OCI-LY7 (cell line): Measurements from ENCODE around the gene FAM187B. TPM values are rescaled to one million over a fixed set of nuclear protein-coding genes. Genes with fewer than 3 reads are reported as not detected.

Source experiments
- BruUV-seq: library from RNA; stranded (reverse); fragments of 400-500 nt; replicated peaks from 2 replicates; lab custom pipeline; 2021; lab: Mats Ljungman, UMichigan
- CTCF ChIA-PET: fragments of 300-600 bp; sonication (Branson Sonifier 250); formaldehyde crosslinking; loops from one replicate; lab custom pipeline; 2022; ENCODE audit warnings: antibody characterized with exemption; ENCODE audit not compliant: unreplicated experiment; lab: Charles Lee
- POLR2A ChIA-PET: fragments of 300-600 bp; sonication (Branson Sonifier 250); formaldehyde crosslinking; loops from one replicate; lab custom pipeline; 2022; ENCODE audit warnings: antibody characterized with exemption; lab: Charles Lee
- DNase-seq: peaks from one replicate; pipeline ENCODE4 v3.0.0-alpha.2; 2015; ENCODE audit warnings: low spot score
- H2AFZ ChIP-seq: fragments of 200-600 bp; sonication (generic), shearing (Covaris generic); 2 replicates; pipeline ENCODE4 v1.6.1; 2014; ENCODE audit warnings: mild to moderate bottlenecking, antibody characterized with exemption, low read length, moderate library complexity
- H3K27ac ChIP-seq: fragments of 200-600 bp; sonication (generic); 2 replicates; pipeline ENCODE4 v1.5.1; 2014; ENCODE audit warnings: mixed run types, low read depth, mild to moderate bottlenecking, moderate library complexity, low read length, inconsistent platforms; ENCODE audit not compliant: poor library complexity, severe bottlenecking
- H3K36me3 ChIP-seq: fragments of 200-600 bp; sonication (generic); 2 replicates; pipeline ENCODE4 v1.6.1; 2014; ENCODE audit warnings: mild to moderate bottlenecking, antibody characterized with exemption, low read length, moderate library complexity, mixed read lengths; ENCODE audit not compliant: insufficient read depth
- H3K4me1 ChIP-seq: fragments of 200-600 bp; sonication (generic); 2 replicates; pipeline ENCODE4 v1.5.1; 2014; ENCODE audit warnings: mild to moderate bottlenecking, low read length; ENCODE audit not compliant: insufficient read depth, poor library complexity, severe bottlenecking
- H3K4me2 ChIP-seq: fragments of 200-600 bp; sonication (generic); 2 replicates; pipeline ENCODE4 v1.6.1; 2014; ENCODE audit warnings: mild to moderate bottlenecking, low read length
- H3K4me3 ChIP-seq: fragments of 200-600 bp; sonication (generic); 2 replicates; pipeline ENCODE4 v1.5.1; 2014; ENCODE audit warnings: mild to moderate bottlenecking, low read depth, low read length; ENCODE audit not compliant: poor library complexity, severe bottlenecking
- H3K79me2 ChIP-seq: fragments of 200-600 bp; sonication (generic); 2 replicates; pipeline ENCODE4 v1.6.1; 2016; ENCODE audit warnings: low read depth, mild to moderate bottlenecking, low read length, moderate library complexity, mixed read lengths; ENCODE audit not compliant: insufficient read depth
- H3K9me2 ChIP-seq: fragments of 200-600 bp; sonication (generic); 2 replicates; pipeline ENCODE4 v1.6.1; 2016; ENCODE audit warnings: mild to moderate bottlenecking, low read length, mixed read lengths; ENCODE audit not compliant: insufficient read depth
- H3K9me3 ChIP-seq: fragments of 200-600 bp; sonication (generic); 2 replicates; pipeline ENCODE4 v1.6.1; 2014; ENCODE audit warnings: mild to moderate bottlenecking, mixed run types, low read length, mixed read lengths
- H4K20me1 ChIP-seq: fragments of 200-600 bp; sonication (generic); 2 replicates; pipeline ENCODE4 v1.6.1; 2014; ENCODE audit warnings: mild to moderate bottlenecking, antibody characterized with exemption, low read length, moderate library complexity, mixed read lengths; ENCODE audit not compliant: insufficient read depth
- EZH2phosphoT487 ChIP-seq: fragments of 200-600 bp; sonication (generic); IDR thresholded peaks from 2 replicates; pipeline ENCODE4 v1.6.1; 2018; ENCODE audit warnings: low read depth, borderline replicate concordance, mild to moderate bottlenecking, mixed run types, antibody characterized with exemption, low read length, moderate library complexity, mixed read lengths
- intact Hi-C: fragments of 100-400 bp; cut with micrococcal nuclease; formaldehyde crosslinking; loops from one replicate; pipeline ENCODE4 v1.10.0; 2022; ENCODE audit not compliant: unreplicated experiment
- total RNA-seq, 2 experiments: library from RNA; depleted of rRNA in 1 of 2; stranded (reverse); fragments of >200 nt in 1 of 2; shearing (Covaris generic) in 1 of 2; gene quantifications; 2 replicates each; pipeline ENCODE4 v1.2.3, GENCODE V29; 2014 to 2022
- TF ChIP-seq, protein P1 (sequence below): fragments of 200-600 bp; sonication (generic); conservative IDR thresholded peaks from 2 replicates; pipeline ENCODE4 v1.5.1; 2014; ENCODE audit warnings: mild to moderate bottlenecking, antibody characterized with exemption, low read length, moderate library complexity, mixed read lengths

Gene FAM187B
- total RNA-seq, 2 experiments from 2014 or later: not detected

DNA sequence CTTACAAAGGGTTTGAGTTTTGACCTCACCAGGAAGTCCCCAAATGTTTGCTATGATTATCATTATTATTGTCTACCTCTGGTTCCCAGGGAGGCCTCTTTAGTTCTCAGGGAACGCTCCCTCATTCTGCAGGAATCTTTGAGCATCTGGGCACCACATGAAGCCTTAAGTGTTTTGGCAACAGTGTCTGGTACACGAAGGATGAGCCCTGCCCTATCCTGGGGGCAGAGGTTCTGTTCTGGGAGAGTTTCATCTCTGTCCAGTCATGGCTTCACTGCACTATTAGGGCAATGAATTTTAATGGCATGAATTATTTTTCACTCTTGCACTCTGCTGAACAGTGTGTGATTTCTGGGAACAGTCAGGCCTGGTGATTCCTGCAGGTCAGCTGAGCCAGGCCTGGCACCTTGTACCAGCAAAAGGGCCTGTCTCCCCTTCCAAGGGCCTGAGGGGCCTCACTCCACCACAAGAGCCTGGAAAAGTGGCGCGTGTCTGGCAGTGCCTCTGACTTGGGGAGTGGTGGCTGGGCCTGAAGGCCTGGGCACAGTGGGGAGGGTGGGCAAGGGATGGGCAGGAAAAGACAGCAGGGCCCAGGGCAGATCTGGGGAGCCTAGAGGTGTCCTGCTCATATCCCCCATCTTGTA lies 4.6 kb downstream of the FAM187B start:
- no peak overlapping the region for H3K4me2 ChIP-seq
- BruUV-seq: no TSS peak
- no peak overlapping the region for H3K27ac ChIP-seq
- H3K36me3 ChIP-seq: no peaks in the 10 kb centered on the region
- no peaks in the 10 kb centered on the region for H3K9me2 ChIP-seq
- H3K4me1 ChIP-seq: peaks cover 23% of the 10 kb centered on the region
- TF ChIP-seq EZH2phosphoT487: no peak
- TF ChIP-seq, protein P1, sequence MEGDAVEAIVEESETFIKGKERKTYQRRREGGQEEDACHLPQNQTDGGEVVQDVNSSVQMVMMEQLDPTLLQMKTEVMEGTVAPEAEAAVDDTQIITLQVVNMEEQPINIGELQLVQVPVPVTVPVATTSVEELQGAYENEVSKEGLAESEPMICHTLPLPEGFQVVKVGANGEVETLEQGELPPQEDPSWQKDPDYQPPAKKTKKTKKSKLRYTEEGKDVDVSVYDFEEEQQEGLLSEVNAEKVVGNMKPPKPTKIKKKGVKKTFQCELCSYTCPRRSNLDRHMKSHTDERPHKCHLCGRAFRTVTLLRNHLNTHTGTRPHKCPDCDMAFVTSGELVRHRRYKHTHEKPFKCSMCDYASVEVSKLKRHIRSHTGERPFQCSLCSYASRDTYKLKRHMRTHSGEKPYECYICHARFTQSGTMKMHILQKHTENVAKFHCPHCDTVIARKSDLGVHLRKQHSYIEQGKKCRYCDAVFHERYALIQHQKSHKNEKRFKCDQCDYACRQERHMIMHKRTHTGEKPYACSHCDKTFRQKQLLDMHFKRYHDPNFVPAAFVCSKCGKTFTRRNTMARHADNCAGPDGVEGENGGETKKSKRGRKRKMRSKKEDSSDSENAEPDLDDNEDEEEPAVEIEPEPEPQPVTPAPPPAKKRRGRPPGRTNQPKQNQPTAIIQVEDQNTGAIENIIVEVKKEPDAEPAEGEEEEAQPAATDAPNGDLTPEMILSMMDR: no peak
- no peak overlapping the region for H2AFZ ChIP-seq
- H3K4me3 ChIP-seq: no peak overlapping the region
- H3K9me3 ChIP-seq: peaks cover 14% of the 10 kb centered on the region; the same call in 1 of the 2 replicates
- DNase-seq: no peak
- CTCF ChIA-PET: no interaction called here
- H3K79me2 ChIP-seq: no peaks in the 10 kb centered on the region
- POLR2A ChIA-PET: no interaction called here
- H4K20me1 ChIP-seq: no peaks in the 10 kb centered on the region
- intact Hi-C loops: no loop called here

DNA sequence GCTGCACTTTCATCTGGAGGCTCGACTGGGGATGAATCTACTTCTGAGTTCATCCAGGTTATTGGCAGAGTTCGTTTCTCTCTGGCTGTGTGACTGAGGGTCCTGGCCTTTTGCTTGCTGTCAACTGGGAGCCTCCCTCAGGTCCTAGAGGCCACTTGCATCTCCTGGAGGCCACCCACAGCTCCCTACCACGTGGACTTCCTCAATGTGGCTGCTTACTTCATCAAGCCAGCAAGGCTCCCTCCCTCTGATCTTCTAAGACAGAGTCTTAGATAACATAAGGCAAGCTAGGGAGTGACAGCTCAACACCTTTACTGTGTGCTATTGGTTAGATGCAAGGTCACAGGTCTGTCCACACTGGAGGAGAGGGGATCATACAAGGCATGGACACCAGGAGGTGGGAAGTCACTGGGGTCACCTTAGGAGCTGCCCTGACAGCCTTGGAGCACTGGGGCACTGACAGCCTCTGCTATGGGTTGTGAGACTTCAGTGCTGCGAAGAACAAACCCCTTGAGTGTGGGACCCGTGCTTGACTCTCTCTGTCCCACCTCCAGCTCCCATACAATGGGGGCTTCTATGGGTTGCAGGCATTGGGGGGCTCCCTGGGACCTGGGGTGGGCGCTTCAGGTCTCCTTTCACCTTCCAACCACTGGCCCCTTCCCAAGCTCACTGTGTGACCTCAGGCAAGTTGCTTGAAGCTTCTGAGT lies 5.3 kb downstream of the FAM187B start:
- Histone ChIP-seq H3K36me3 (no peaks in the 10 kb centered on the region), H3K4me1 (peaks cover 23% of the 10 kb centered on the region), H3K9me2 (no peaks in the 10 kb centered on the region), H3K9me3 (peaks cover 16% of the 10 kb centered on the region; the same call in 1 of the 2 replicates), H2AFZ (no peak overlapping the region), H4K20me1 (no peaks in the 10 kb centered on the region), H3K4me2 (0 out of 2 replicates have a peak overlapping the region, but pooled peaks have one; percentile 36), H3K79me2 (no peaks in the 10 kb centered on the region), H3K4me3 (no peak overlapping the region), H3K27ac (no peak overlapping the region)
- BruUV-seq: no TSS peak
- ChIA-PET CTCF (no interaction called here), POLR2A (no interaction called here)
- intact Hi-C loops: no loop called here
- no peak for DNase-seq
- TF ChIP-seq, protein P1: no peak
- TF ChIP-seq EZH2phosphoT487: no peak
